HG03432 (cell line): ENCODE measurements around the gene GIMAP5.
"Not testable (repeated sequence)": the region's sequence is repeated elsewhere in the genome, so short reads cannot be mapped to it uniquely, and the experiment has no call there.

Experiments used
- ATAC-seq: cut with Tn5 transposase; IDR thresholded peaks from one replicate; pipeline ENCODE4 v1.9.1; 2021; ENCODE audit warnings: mild to moderate bottlenecking, moderate library complexity; ENCODE audit not compliant: unreplicated experiment

The GIMAP5 gene

DNA sequence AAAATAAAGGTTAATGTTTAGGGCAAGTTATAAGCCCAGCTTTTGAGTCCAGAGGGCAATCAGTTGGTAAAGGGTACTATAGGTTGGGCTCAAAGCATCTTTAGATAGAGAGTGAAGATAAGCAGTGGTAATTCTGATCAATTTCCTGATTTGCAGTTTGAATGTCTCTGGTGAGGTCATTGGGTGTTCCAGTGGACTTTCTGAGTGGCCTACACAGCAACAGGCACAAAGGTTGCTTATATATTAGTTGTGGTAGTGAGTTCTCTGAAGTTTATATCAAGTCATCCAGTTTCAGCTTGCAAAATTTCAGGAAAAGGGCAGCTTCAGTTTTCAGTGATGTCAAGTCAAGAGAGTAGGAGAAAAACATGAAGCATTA is 29.1 kb downstream of the GIMAP5 start:
- no peak for ATAC-seq

GRCh38 chr7:150769768-150770167 is 32.5 kb downstream of the GIMAP5 start:
- ATAC-seq, result no peak

- not testable (repeated sequence) for ATAC-seq
These were observed 36.9 kb downstream of the GIMAP5 start for GRCh38 chr7:150774131-150774530.

GRCh38 chr7:150778014-150778737 is 41.0 kb downstream of the GIMAP5 start:
- no peak for ATAC-seq

DNA sequence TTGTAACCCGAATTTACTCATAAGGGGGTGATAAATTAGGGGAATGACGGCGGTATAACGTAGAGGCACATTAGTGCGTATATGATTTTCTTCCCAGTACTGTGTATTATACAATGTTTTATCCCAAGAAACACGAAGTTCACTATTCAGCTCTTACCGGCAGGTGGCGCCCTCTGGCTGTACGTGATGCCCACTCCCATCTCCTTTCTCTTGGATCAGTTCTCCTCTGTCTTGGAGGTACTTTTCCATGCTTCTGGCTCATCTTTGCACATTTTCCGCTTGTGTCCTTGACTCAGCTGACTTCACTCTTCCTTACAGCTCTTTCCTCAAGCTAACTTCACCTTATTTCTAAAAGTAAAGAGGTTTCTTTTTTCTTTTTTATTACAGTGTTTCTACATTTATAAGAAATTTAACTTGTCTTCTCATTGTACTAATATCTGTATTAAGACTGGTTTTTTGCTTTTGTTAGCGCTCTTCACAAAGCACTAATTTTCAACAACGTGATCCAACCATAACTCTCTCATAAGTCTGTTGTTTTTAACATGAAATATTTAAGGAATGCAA is 41.6 kb downstream of the GIMAP5 start:
- ATAC-seq, result peak; percentile 57

GRCh38 chr7:150780292-150780691 is 43.1 kb downstream of the GIMAP5 start:
- ATAC-seq, result no peak

DNA sequence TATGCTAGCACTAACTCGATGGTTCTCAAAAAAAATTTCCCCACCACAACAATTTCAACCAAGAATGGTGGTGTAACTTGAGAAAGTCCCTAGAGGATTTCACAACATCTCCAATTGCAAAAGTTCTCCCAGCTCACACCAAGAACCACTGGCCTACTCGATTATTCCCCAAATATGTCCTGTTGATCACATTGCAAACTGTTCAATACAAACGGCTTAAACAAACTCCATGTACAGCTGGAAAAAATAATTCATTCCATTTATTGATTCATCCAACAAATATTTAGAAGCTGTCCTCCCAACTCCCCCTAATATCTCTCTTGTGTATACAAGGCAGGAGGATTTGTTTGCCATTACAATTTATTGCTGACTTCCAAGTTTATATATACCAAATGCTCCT is 43.9 kb downstream of the GIMAP5 start:
- no peak for ATAC-seq

GRCh38 chr7:150781961-150782360 is 44.7 kb downstream of the GIMAP5 start:
- no peak for ATAC-seq

DNA sequence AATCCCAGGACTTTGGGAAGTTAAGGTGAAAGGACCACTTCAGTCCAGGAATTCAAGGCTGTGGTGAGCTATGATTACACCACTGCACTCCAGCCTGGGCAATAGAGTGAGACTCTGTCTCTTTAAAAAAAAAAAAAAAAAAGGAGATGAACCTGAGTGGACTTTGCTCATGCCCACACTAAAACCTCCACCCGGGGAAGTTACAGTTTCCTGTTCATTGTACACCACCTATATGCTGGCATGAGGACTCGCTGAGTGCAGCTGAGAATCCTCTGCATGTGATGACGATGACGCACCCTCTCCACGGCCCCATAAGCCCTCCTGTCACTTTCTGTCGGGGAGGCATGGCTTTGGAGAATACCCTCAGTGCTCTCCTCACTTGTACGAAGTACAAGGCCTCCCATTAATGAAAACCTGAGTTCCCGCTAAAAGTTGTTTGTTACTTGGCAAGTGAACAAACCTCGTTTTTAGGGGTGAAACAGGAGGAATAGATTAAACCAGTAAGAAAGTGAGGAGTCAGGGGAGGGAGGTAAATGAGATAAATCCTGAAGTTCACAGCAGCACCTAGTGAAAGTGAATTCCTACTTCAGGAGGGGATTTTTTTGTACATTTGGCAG is 47.0 kb downstream of the GIMAP5 start:
- no peak for ATAC-seq

GRCh38 chr7:150784954-150785353 is 47.7 kb downstream of the GIMAP5 start:
- no peak for ATAC-seq

- peak; percentile 51 for ATAC-seq
These were observed 50.4 kb downstream of the GIMAP5 start for GRCh38 chr7:150787321-150788281.

- no peak for ATAC-seq
These were observed 51.5 kb downstream of the GIMAP5 start for GRCh38 chr7:150788474-150789269.

- ATAC-seq, result no peak
These were observed 53.3 kb downstream of the GIMAP5 start for GRCh38 chr7:150790416-150791075.

GRCh38 chr7:150791304-150791703 is 54.1 kb downstream of the GIMAP5 start:
- ATAC-seq, result no peak

DNA sequence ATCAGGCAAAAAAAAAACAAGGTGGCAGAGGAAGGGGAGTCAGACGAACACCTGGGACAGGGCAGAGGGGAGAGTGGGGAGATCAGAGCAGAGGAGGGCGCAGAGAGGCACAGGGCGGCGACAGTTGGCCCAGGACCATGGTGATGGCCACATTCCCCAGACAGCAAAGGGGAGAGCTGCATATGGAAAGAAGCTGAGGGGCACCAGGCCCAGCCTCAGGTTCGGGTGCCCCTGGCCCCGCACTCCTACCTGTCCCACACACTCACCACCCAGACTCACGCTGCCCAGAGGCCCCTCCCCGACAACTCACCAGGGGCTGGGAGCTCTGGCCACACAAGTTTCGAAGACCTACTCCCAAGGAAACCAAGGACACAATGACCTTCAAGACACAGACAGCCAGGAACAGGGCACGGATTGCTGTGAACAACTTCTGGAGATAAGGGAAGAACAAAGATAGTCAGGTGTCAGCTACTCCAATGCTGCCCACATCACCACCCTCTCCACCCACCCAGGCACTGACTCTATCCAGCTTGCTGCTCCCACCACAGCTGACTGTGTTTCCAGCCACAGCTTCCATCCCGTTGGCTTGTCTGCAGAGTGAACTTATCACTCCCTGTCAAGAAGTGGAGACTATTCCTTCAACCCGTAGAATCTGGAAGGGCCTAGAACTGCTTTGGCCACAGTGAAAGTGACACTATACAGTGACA is 54.7 kb downstream of the GIMAP5 start:
- no peak for ATAC-seq
